ENCODE data around the gene SMOC2. TPM values are rescaled to one million over a fixed set of nuclear protein-coding genes. Genes with fewer than 3 reads are reported as not detected.

The SMOC2 gene
- total RNA-seq, 2 experiments from 2014 or later = not detected

DNA sequence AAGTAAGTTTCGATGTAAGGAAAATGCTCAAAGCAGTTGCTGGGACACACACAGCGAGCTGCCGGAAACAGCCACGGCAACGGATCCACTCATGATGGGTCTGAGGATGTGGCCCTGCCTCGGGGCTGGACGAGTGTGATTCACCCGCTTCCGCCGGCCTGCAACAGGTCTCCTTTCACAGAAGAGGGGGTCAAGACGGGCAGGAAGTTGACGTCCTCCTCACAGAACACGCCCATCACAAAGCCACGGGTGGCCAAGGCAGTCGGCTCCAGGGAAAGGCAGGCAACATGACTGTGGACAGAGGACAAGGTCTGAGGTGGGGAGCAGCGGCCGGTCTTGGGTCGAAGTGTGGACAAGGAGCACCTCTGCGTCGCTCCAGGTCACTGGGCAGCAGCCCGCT is 29.9 kb upstream of the SMOC2 start:
- no peak overlapping the region for H3K4me3 Mint-ChIP-seq
- H3K4me1 Mint-ChIP-seq = no peaks in the 10 kb centered on the region
- CTCF ChIA-PET = no interaction called here
- DNase-seq (no peak), ATAC-seq (no peak)
- H3K27me3 Mint-ChIP-seq = no peaks in the 10 kb centered on the region
- no peaks in the 10 kb centered on the region for H3K9me3 Mint-ChIP-seq (ENCODE audit: low read depth)
- H3K36me3 Mint-ChIP-seq = no peaks in the 10 kb centered on the region
- H3K27ac Mint-ChIP-seq = no peak overlapping the region

- H3K27ac Mint-ChIP-seq = no peak overlapping the region
- H3K36me3 Mint-ChIP-seq = no peaks in the 10 kb centered on the region
- H3K27me3 Mint-ChIP-seq = no peaks in the 10 kb centered on the region
- DNase-seq (no peak), ATAC-seq (no peak)
- no peaks in the 10 kb centered on the region for H3K4me1 Mint-ChIP-seq
- CTCF ChIA-PET = no interaction called here
- no peaks in the 10 kb centered on the region for H3K9me3 Mint-ChIP-seq (ENCODE audit: low read depth)
- H3K4me3 Mint-ChIP-seq = no peak overlapping the region
Measured at GRCh38 chr6:168411793-168412192, 29.2 kb upstream of the SMOC2 start.

DNA sequence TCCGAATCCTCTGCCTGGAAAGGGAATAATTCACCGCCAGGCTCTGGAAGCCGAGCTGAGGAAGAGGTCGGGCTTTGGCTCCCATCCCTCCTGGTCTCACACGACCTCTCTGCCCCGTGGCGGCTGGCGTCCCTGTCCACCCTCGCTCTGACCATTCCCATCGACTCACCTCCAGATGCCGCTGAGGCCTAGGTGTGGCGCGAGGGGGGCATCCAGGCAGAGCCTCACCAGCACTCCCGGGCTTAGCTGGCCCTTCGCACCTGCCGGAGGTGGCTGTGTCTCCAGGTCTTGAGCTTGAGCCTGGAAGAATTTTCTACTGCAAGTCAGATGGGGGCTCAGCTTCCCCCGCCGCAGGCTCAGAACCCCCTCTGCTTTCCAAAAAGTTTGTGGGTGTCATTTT is 28.5 kb upstream of the SMOC2 start:
- H3K36me3 Mint-ChIP-seq = no peaks in the 10 kb centered on the region
- H3K4me1 Mint-ChIP-seq = no peaks in the 10 kb centered on the region

GRCh38 chr6:168413018-168413720 is 27.8 kb upstream of the SMOC2 start:
- Mint-ChIP-seq H3K36me3 (no peaks in the 10 kb centered on the region), H3K4me3 (no peak overlapping the region), H3K27me3 (no peaks in the 10 kb centered on the region), H3K27ac (no peak overlapping the region), H3K4me1 (no peaks in the 10 kb centered on the region), H3K9me3 (ENCODE audit: low read depth) (no peaks in the 10 kb centered on the region)
- CTCF ChIA-PET = no interaction called here
- DNase-seq = no peak
- ATAC-seq = no peak

More for the DNA sequence above, 28.5 kb upstream of the SMOC2 start:
- no peak for DNase-seq
- Mint-ChIP-seq H3K4me3 (no peak overlapping the region), H3K9me3 (ENCODE audit: low read depth) (no peaks in the 10 kb centered on the region), H3K27me3 (no peaks in the 10 kb centered on the region), H3K27ac (no peak overlapping the region)
- ATAC-seq = no peak
- CTCF ChIA-PET = no interaction called here

- no peaks in the 10 kb centered on the region for H3K4me1 Mint-ChIP-seq
- H3K27me3 Mint-ChIP-seq = no peaks in the 10 kb centered on the region
- H3K27ac Mint-ChIP-seq = no peak overlapping the region
- no peak for DNase-seq
- no peak overlapping the region for H3K4me3 Mint-ChIP-seq
- ATAC-seq = no peak
- H3K9me3 Mint-ChIP-seq (ENCODE audit: low read depth) = no peaks in the 10 kb centered on the region
- CTCF ChIA-PET = no interaction called here
- no peaks in the 10 kb centered on the region for H3K36me3 Mint-ChIP-seq
Measured at GRCh38 chr6:168413856-168414255, 27.1 kb upstream of the SMOC2 start.

GRCh38 chr6:168414336-168415097 is 26.5 kb upstream of the SMOC2 start:
- DNase-seq (no peak), ATAC-seq (no peak)
- no peaks in the 10 kb centered on the region for H3K4me1 Mint-ChIP-seq
- no peak overlapping the region for H3K27ac Mint-ChIP-seq
- CTCF ChIA-PET = no interaction called here
- no peaks in the 10 kb centered on the region for H3K27me3 Mint-ChIP-seq
- no peaks in the 10 kb centered on the region for H3K36me3 Mint-ChIP-seq
- H3K4me3 Mint-ChIP-seq = no peak overlapping the region
- no peaks in the 10 kb centered on the region for H3K9me3 Mint-ChIP-seq (ENCODE audit: low read depth)

GRCh38 chr6:168415098-168415992 is 25.6 kb upstream of the SMOC2 start:
- no peaks in the 10 kb centered on the region for H3K36me3 Mint-ChIP-seq
- ATAC-seq (no peak), DNase-seq (no peak)
- no peak overlapping the region for H3K27ac Mint-ChIP-seq
- H3K4me1 Mint-ChIP-seq = no peaks in the 10 kb centered on the region
- no peak overlapping the region for H3K4me3 Mint-ChIP-seq
- no peaks in the 10 kb centered on the region for H3K9me3 Mint-ChIP-seq (ENCODE audit: low read depth)
- CTCF ChIA-PET = no interaction called here
- no peaks in the 10 kb centered on the region for H3K27me3 Mint-ChIP-seq

- CTCF ChIA-PET = no interaction called here
- no peak overlapping the region for H3K4me3 Mint-ChIP-seq
- H3K27me3 Mint-ChIP-seq = no peaks in the 10 kb centered on the region
Measured at GRCh38 chr6:168415993-168416530, 24.9 kb upstream of the SMOC2 start.

GRCh38 chr6:168416531-168416930 is 24.5 kb upstream of the SMOC2 start:
- Mint-ChIP-seq H3K4me3 (no peak overlapping the region), H3K9me3 (ENCODE audit: low read depth) (no peaks in the 10 kb centered on the region), H3K36me3 (no peaks in the 10 kb centered on the region), H3K4me1 (no peaks in the 10 kb centered on the region), H3K27ac (no peak overlapping the region), H3K27me3 (no peaks in the 10 kb centered on the region)
- DNase-seq (no peak), ATAC-seq (no peak)
- CTCF ChIA-PET = no interaction called here

More at GRCh38 chr6:168415993-168416530, 24.9 kb upstream of the SMOC2 start:
- H3K4me1 Mint-ChIP-seq = no peaks in the 10 kb centered on the region
- H3K9me3 Mint-ChIP-seq (ENCODE audit: low read depth) = no peaks in the 10 kb centered on the region
- ATAC-seq = no peak
- H3K27ac Mint-ChIP-seq = no peak overlapping the region
- H3K36me3 Mint-ChIP-seq = no peaks in the 10 kb centered on the region
- no peak for DNase-seq

DNA sequence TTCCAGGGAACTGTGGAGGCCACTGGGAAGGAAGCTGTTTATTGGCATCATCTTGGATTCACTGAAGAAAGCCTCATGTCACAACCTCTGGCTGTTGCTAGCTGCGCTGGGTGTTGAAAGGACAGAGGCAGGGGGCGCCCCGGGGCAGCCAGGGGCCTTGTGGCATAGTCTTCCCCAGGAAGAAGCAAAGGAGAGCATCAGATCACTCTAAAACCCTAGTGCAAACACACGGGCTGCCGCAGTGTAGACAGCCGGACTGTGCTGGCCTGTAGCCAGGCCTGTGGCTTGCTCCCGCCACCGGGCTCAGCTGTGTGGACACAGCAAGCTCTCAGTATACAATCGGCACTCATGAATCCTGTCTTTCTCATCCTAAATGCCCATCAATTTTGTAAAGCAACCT is 23.8 kb upstream of the SMOC2 start:
- Mint-ChIP-seq H3K9me3 (ENCODE audit: low read depth) (no peaks in the 10 kb centered on the region), H3K36me3 (no peaks in the 10 kb centered on the region), H3K27ac (no peak overlapping the region), H3K4me1 (no peaks in the 10 kb centered on the region), H3K4me3 (no peak overlapping the region), H3K27me3 (no peaks in the 10 kb centered on the region)
- CTCF ChIA-PET = no interaction called here
- DNase-seq (no peak), ATAC-seq (no peak)

DNA sequence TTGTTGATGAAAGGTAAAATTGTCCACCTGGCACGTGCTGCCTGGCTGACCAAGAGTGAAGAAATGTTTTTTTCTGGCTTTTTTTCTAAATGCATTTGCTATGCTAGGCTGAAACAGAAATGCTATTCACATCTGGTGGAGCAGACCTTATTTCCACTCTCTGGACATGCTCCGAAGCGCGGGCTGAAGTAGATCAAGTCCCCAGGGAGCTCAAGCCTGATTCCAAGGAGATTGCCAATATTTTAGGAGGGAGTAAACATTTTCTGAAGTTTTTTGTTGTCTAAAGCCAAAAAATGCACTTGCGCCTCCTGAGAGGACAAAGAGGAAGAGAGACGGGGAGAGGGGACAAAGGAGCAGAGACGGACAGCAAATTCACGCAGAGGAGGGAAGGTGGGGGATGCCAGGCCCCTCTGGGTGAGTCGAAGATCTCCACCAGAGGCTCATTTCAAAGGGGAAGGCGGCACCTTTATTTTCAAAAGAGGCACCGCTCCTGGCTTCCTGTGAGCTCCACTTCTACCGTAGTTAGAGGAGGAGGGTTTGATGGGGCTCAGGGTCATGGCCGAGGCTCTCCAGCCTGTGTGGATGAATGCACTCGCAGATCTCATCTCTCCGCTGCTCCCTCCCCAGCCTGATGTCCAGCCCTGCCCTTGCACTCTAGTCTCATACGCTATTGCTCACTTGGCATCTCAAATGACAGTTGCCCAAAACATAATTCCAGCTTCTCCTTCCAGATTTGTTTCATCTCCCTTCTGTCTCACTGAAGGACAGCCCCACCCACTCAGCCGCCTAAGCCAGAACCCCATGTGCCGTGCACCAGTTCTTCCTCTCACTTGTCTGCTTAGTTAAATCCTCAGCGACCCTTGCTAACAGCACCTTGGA is 23.1 kb upstream of the SMOC2 start:
- Mint-ChIP-seq H3K4me3 (no peak overlapping the region), H3K9me3 (ENCODE audit: low read depth) (no peaks in the 10 kb centered on the region), H3K27ac (no peak overlapping the region), H3K4me1 (no peaks in the 10 kb centered on the region), H3K36me3 (no peaks in the 10 kb centered on the region), H3K27me3 (no peaks in the 10 kb centered on the region)
- ATAC-seq (no peak), DNase-seq (no peak)
- CTCF ChIA-PET = no interaction called here

DNA sequence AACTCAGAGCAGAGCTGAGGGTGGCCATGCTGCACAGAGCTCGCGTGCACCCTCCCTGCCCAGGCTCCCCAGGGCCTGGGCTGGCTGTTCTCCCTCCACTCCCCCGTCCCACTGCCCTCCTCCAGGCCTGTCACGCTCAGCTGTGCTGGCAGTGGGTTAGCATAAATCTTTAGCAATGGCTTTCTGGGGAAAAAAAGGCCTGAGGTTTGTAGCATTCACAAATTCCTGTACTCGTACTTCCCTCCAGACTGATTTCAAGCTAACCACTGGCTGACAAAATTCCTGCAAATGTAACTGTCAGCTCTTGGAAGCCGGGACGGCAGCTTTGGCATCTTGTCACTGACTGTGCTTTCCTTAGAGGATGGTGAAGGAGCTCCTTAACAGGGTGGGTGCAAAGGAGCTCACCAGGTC is 22.3 kb upstream of the SMOC2 start:
- Mint-ChIP-seq H3K27me3 (no peaks in the 10 kb centered on the region), H3K9me3 (ENCODE audit: low read depth) (no peaks in the 10 kb centered on the region), H3K4me1 (no peaks in the 10 kb centered on the region), H3K4me3 (no peak overlapping the region), H3K36me3 (no peaks in the 10 kb centered on the region), H3K27ac (no peak overlapping the region)
- CTCF ChIA-PET = no interaction called here
- ATAC-seq (no peak), DNase-seq (no peak)

DNA sequence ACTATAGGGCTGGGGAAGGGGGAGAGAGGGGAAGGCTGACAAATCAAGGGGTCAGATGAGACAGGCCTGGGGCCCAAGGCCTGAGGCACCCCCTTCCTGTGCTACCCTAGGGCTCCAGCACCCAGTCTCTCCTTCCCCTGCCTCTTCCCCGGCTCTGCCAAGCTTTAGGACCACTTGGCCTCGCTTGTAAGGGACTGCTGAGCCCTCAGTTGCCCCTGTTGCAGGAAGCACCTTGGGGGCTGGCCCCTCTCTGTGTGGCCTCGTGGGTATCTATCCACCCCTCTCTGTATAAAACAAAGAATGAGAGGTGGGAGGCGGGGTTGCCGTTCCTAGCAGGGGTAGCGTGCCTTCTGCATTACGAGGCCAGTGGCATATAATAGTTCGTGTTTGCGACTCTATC is 21.4 kb upstream of the SMOC2 start:
- no peaks in the 10 kb centered on the region for H3K36me3 Mint-ChIP-seq
- no peaks in the 10 kb centered on the region for H3K4me1 Mint-ChIP-seq
- no peak overlapping the region for H3K27ac Mint-ChIP-seq
- ATAC-seq = no peak
- H3K27me3 Mint-ChIP-seq = no peaks in the 10 kb centered on the region
- H3K4me3 Mint-ChIP-seq = no peak overlapping the region
- CTCF ChIA-PET = no interaction called here
- no peak for DNase-seq
- no peaks in the 10 kb centered on the region for H3K9me3 Mint-ChIP-seq (ENCODE audit: low read depth)

Measured in activated CD8-positive, alpha-beta memory T cell treated with anti-CD3 and anti-CD28 coated beads, Interleukin-2, amount 10 ng/mL, durations not matched to agents 7 days and 5 days (primary cell).